ENCODE data around the gene CFAP20.

The CFAP20 gene

DNA sequence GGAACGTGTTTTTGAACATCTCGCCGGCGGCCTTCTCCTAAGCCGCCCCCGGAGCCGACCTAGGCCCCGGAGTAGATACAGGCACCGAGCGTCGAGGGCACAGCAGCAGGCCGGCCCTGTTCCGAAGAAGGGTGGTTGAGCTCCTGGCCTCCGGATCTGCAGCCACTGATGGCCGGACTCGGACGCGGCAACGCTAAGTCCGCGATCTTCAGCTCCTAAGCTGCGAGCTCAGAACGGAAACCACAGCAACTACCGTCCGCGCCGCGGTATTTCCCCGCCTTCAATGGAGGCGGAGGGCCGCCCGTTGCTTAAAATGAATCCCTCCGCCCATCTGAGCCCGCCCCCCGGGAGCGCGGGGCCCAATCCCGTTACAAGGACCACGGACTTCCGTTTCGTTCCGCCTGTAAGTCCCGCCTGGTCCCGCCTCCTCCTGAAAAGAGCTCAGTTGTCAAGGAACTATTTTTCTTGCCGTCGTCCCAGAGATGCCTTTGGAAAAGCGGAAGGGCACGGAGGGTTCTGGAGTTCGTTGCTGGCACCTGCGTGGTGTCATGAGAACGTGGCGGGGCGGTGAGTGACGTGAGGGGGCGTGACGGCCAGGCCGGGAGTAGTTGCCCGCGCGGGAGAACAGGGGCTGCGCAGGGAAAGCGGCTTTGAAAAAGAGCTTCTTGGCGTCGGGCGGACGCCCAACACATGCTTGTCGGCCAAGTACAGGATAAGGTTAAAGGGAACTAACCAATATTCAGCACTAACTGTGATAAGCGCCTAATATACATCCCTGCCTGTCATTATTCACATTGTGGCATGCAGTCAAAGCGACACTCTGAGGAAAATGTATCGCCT, at the start of gene CFAP20:
Gene CFAP20 (minus strand): TSS at position 285 of the 840 bp plus-strand sequence. CDS start 266 bp downstream, at position 19.
- peak; percentile 98 for DNase-seq

- DNase-seq: peak; percentile 31
These were observed 48.2 kb upstream of the CFAP20 start for GRCh38 chr16:58177353-58177710.

DNA sequence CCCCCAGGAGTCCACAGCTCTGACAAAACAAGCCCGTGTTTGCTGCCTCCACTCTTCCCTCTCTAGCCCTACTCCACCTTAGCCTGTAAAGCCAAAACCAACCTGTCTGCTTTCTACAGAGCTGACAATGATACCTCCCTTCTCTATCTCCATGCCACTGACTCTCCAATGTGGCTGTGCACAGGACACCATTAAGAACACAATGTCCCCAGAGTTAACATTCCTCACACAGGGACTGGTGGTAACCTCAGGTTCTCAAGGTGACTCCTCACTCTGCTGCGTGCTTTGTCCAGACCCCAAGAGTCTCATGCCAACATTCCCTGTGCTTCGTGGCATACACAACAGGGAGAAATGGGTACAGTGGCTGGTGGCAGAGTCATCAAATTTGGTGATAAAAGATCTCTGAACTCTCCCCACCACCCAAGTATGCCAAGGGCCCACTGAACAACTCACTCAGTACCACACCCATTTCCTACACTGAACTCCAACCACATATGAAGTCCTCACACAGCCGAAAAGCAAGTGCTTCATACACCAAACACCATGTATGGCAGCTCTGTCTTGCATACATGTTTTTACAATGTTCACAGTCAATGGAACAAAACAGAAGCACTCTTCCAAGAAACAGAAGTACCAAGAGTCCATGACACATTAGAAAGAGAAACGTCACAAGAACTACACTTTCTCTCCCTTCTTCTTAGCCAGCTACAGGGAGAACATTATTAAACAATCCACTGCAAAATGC, 47.6 kb upstream of the CFAP20 start:
- DNase-seq: no peak

GRCh38 chr16:58170223-58170622, 41.0 kb upstream of the CFAP20 start:
- no peak for DNase-seq

DNA sequence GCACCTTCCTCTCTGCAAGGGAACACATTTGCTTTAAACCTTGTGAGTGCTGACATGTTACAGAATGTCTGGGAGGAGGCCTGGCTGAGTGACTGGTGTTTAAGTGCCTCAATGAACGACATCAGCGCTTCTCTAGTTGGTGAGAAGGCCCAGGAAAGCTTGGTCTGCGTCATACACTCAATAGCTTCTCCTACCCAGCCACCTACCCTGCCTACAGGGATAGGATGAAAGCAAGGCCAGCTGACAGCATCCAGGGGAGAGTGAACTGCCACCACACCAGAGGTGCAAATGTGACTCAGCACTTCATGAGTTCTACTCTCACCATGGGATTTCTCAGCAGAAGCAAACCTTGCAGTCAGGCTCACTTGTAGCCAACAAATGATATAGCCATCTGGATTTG, 31.7 kb upstream of the CFAP20 start:
- DNase-seq: no peak

GRCh38 chr16:58158725-58159124, 29.5 kb upstream of the CFAP20 start:
- no peak for DNase-seq

- DNase-seq: no peak
These were observed 28.9 kb upstream of the CFAP20 start for GRCh38 chr16:58157951-58158540.

- no peak for DNase-seq
These were observed 28.1 kb upstream of the CFAP20 start for GRCh38 chr16:58157239-58157638.

DNA sequence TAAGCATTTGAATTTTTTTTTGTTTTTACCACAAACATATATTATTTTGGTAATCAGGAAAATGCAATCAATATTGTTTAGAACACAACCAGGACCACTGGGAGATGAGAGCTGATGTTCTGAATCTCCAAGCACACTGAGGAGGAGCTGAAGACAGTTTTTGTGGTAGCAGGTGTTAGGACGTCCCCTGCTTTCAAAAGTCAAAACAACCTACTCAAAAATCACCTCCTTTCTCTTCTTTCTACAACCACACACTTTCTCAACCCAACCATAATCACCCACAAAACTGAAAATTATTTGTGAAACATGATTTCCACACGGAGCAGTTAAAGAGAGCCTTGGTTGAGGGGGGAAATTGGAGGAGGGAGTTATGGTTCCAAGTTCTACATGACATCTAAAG, 26.7 kb upstream of the CFAP20 start:
- DNase-seq: no peak

DNA sequence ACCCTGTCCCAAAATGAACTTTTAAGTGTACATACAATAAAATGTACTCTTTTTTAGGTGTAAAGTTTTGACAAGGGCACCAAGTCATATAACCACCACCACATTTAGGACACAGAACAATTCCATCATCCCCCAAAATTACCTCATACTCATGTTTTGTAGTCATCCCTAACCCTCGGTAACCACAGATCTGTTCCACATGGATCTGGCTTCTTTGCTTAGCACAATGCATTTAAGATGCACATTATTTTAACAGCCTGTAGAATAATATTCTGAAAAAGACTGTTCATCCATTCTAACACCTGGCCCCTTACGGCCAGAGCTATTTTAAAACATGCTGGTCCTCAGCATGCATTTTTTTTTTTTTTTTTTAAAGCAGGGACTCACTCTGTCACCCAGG, 25.2 kb upstream of the CFAP20 start:
- no peak for DNase-seq

- no peak for DNase-seq
These were observed 23.2 kb upstream of the CFAP20 start for GRCh38 chr16:58152246-58152868.

DNA sequence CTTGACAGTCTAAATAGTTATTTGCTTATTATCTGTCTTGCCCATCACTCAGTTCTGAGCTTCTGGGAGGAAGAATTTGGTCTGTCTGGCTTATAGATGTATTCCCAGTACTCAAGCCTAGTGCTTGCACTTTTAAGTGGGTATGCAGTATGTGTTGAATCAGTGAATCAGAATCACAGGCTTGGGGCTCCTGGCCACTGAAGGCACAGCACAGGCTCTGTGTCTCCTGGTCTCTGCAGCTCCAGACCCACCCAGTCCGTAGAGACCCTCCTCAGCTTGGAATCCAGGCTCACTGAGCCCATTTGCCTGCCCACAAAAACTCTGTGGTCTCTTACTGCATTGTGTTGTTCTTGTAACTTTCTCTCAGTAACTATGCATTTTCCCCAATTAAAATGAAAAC, 19.3 kb upstream of the CFAP20 start:
- no peak for DNase-seq

DNA sequence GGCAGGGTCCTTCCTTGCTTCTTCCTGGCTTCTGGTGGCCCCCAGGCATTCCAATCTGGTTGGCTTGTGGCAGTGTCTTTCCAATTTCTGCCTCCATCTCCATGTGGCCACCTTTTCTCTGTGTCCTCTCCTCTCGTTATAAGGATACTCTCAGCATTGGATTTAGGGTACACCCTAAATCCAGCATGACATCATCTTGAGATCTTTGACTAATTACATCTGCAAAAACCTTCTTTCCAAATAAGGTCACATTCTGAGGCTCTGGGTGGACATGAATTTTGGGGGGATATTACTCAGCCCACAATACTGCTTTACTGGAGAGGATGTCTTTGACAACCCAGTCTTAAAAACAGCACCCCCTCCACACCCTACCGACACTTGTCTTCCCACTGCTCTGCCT, 18.9 kb upstream of the CFAP20 start:
- no peak for DNase-seq

GRCh38 chr16:58138852-58139251, 9.7 kb upstream of the CFAP20 start:
- no peak for DNase-seq

GRCh38 chr16:58137581-58137980, 8.4 kb upstream of the CFAP20 start:
- no peak for DNase-seq

GRCh38 chr16:58128711-58129096, 477 bp downstream of the CFAP20 start:
- peak; percentile 44 for DNase-seq

GRCh38 chr16:58128181-58128631, 975 bp downstream of the CFAP20 start:
- DNase-seq: no peak

- no peak for DNase-seq
These were observed 1.5 kb downstream of the CFAP20 start for GRCh38 chr16:58127634-58128033.

GRCh38 chr16:58127033-58127556, 2.1 kb downstream of the CFAP20 start:
- peak; percentile 17 for DNase-seq

DNA sequence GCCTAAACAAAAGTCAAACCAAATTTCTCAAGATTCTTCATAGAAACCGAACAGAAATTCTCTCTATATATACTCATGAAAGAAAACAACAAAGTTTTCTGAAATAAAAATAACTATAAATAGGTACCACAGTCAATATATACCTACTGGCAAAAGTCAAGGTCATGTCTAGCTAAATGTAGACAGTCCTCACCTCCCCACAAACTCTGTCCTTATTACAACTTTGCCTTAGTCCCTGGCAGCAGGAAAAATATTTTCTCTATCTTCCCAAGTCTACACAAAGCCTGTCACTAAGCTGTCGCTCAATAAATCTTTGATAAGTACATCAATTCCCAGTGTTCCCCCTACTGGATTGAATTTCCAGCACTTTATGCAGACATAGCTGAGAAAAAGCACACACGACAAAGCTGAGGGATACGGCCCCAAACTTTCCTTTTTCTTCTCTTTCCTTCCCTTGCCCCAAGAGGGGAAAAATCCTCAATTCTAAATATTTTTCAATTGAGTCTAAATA, 2.7 kb downstream of the CFAP20 start:
- DNase-seq: no peak

DNA sequence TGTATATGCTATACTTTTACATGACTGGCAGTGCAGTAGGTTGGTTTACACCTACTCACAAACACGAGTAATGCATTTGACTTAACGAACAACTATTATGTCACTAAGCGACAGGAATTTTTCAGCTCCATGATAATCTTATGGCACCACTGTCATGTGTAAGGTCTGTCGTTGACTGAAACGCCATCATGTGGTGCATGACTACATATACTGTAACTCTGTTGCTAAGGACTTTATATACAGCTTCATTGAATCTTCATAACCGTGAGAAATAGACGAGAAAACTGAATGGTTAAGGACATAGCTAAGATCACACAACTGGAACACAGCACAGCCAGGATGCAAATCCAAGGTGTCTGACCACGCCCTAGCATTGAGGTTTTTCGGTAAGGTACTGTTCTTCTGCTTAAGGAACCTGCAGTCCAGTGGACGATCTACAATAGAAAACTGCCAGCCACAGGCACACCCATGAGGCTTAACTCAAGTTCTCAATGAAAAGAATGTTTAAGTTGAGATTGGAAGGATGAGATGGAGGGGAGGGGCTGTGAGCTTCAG, 3.3 kb downstream of the CFAP20 start:
- DNase-seq: no peak

GRCh38 chr16:58125041-58125440, 4.1 kb downstream of the CFAP20 start:
- DNase-seq: no peak

GRCh38 chr16:58124601-58124915, 4.6 kb downstream of the CFAP20 start:
- no peak for DNase-seq
